Measurements from ENCODE around the gene POU5F1.

Gene POU5F1

GRCh38 chr6:31138982-31139381 lies 31.5 kb downstream of the POU5F1 start, which contains the start of gene PSORS1C2:
Gene PSORS1C2 (minus strand): TSS chr6:31139066. CDS start chr6:31139026, 40 bp downstream.
- DNase-seq, result no peak

GRCh38 chr6:31135710-31136109 lies 34.8 kb downstream of the POU5F1 start:
- no peak for DNase-seq

- DNase-seq, result no peak
These were observed 37.7 kb downstream of the POU5F1 start for GRCh38 chr6:31132806-31133205.

GRCh38 chr6:31131595-31131994 lies 38.9 kb downstream of the POU5F1 start:
- no peak for DNase-seq

- DNase-seq, result no peak
These were observed 39.7 kb downstream of the POU5F1 start for GRCh38 chr6:31130751-31131150.

- DNase-seq, result no peak
These were observed 41.4 kb downstream of the POU5F1 start for GRCh38 chr6:31129130-31129529.

- DNase-seq, result peak; percentile 78
These were observed 42.3 kb downstream of the POU5F1 start for GRCh38 chr6:31128093-31128676.

- no peak for DNase-seq
These were observed 43.9 kb downstream of the POU5F1 start for GRCh38 chr6:31126396-31127175.

- DNase-seq, result no peak
These were observed 44.7 kb downstream of the POU5F1 start for GRCh38 chr6:31125586-31126363.

GRCh38 chr6:31125162-31125561 lies 45.3 kb downstream of the POU5F1 start:
- DNase-seq, result no peak

GRCh38 chr6:31122791-31123706 lies 47.4 kb downstream of the POU5F1 start:
- peak; percentile 55 for DNase-seq

- no peak for DNase-seq
These were observed 49.2 kb downstream of the POU5F1 start for GRCh38 chr6:31121131-31121790.

GRCh38 chr6:31120151-31120915 lies 50.1 kb downstream of the POU5F1 start, which contains the start of gene CDSN:
Gene CDSN (minus strand): TSS chr6:31120446. CDS start chr6:31120419, 27 bp downstream.
- DNase-seq, result no peak

GRCh38 chr6:31118178-31118577 lies 52.3 kb downstream of the POU5F1 start:
- DNase-seq, result no peak

- DNase-seq, result no peak
These were observed 53.7 kb downstream of the POU5F1 start for GRCh38 chr6:31116661-31117385.

GRCh38 chr6:31115941-31116560 lies 54.4 kb downstream of the POU5F1 start:
- no peak for DNase-seq

GRCh38 chr6:31114970-31115849 lies 55.3 kb downstream of the POU5F1 start:
- no peak for DNase-seq

GRCh38 chr6:31114541-31114878 lies 56.0 kb downstream of the POU5F1 start, which contains the start of gene PSORS1C1:
Gene PSORS1C1 (plus strand): TSS chr6:31114800. CDS start chr6:31129633, 14,833 bp downstream.
- no peak for DNase-seq
